Endodermal cell (in vitro differentiated cells): Measurements from ENCODE around the gene HAUS7. TPM values are rescaled to one million over a fixed set of nuclear protein-coding genes. Genes with fewer than 3 reads are reported as not detected.

Source experiments
- DNase-seq: peaks from one replicate; pipeline ENCODE4 v3.0.0-alpha.2; 2017
- H3K27ac ChIP-seq: 2 replicates; pipeline ENCODE4 v1.5.1; 2013; ENCODE audit warnings: mild to moderate bottlenecking, low read depth, low read length, moderate library complexity
- H3K27me3 ChIP-seq: 2 replicates; pipeline ENCODE4 v1.6.1; 2013; ENCODE audit warnings: mild to moderate bottlenecking, low read length, moderate library complexity; ENCODE audit not compliant: insufficient read depth, control insufficient read depth, poor library complexity, severe bottlenecking
- H3K36me3 ChIP-seq: 2 replicates; pipeline ENCODE4 v1.7.0; 2013; ENCODE audit warnings: mild to moderate bottlenecking, low read length, moderate library complexity; ENCODE audit not compliant: control insufficient read depth, insufficient read depth
- H3K4me1 ChIP-seq: one replicate; pipeline ENCODE4 v1.7.0; 2013; ENCODE audit warnings: low read length; ENCODE audit not compliant: control insufficient read depth, insufficient read depth
- H3K4me3 ChIP-seq: 2 replicates; pipeline ENCODE4 v1.5.1; 2013; ENCODE audit warnings: mild to moderate bottlenecking, low read length, moderate library complexity
- H3K9ac ChIP-seq: 2 replicates; pipeline ENCODE4 v1.6.1; 2013; ENCODE audit warnings: mild to moderate bottlenecking, low read length, moderate library complexity; ENCODE audit not compliant: poor library complexity, severe bottlenecking; ENCODE audit errors: extremely low read depth
- H3K9me3 ChIP-seq: 2 replicates; pipeline ENCODE4 v1.6.1; 2013; ENCODE audit warnings: mild to moderate bottlenecking, low read length, moderate library complexity; ENCODE audit not compliant: control insufficient read depth
- H3K27ac Mint-ChIP-seq: 2 replicates; pipeline ENCODE4 v1.8.0; 2020; ENCODE audit warnings: mixed read lengths
- H3K27me3 Mint-ChIP-seq: 2 replicates; pipeline ENCODE4 v1.8.0; 2021; ENCODE audit warnings: mild to moderate bottlenecking, mixed read lengths; ENCODE audit not compliant: insufficient read depth
- H3K36me3 Mint-ChIP-seq: 2 replicates; pipeline ENCODE4 v1.8.0; 2020; ENCODE audit warnings: low read depth, mixed read lengths
- H3K4me1 Mint-ChIP-seq: 2 replicates; pipeline ENCODE4 v1.8.0; 2020; ENCODE audit warnings: mixed read lengths
- H3K4me3 Mint-ChIP-seq: 2 replicates; pipeline ENCODE4 v1.8.0; 2020; ENCODE audit warnings: mild to moderate bottlenecking, moderate library complexity, mixed read lengths
- H3K9me3 Mint-ChIP-seq: 2 replicates; pipeline ENCODE4 v1.8.0; 2020; ENCODE audit warnings: mild to moderate bottlenecking, mixed read lengths
- CTCF ChIP-seq: fragments of 200-600 bp; sonication (generic); conservative IDR thresholded peaks from 2 replicates; pipeline ENCODE4 v1.5.0; 2021; ENCODE audit warnings: antibody characterized with exemption, mild to moderate bottlenecking
- WGBS, 2 experiments: methylation state at CpG; one replicate each; pipeline versions ENCODE4 v1.1.5 to v1.1.7; 2013; ENCODE audit warnings: missing lambda C conversion rate in 2 of 2, mixed read lengths in 1 of 2; ENCODE audit not compliant: insufficient coverage in 1 of 2, insufficient read length in 1 of 2; 5-methylcytosine and 5-hydroxymethylcytosine counted together
- total RNA-seq, 2 donors: library from RNA; stranded (reverse); fragmentation: NEBNext Ultra II Directional in 1 of 2; extraction: Animal tissue kit (Norgen Biotek cat#: 25700) in 1 of 2; gene quantifications; 2 replicates in 1 of 2; 3 replicates in 1 of 2; pipeline ENCODE4 v1.2.1, GENCODE V29; 2021

The HAUS7 gene
- total RNA-seq, 2 donors from 2014 or later = 28.7 to 30.9 TPM

DNA sequence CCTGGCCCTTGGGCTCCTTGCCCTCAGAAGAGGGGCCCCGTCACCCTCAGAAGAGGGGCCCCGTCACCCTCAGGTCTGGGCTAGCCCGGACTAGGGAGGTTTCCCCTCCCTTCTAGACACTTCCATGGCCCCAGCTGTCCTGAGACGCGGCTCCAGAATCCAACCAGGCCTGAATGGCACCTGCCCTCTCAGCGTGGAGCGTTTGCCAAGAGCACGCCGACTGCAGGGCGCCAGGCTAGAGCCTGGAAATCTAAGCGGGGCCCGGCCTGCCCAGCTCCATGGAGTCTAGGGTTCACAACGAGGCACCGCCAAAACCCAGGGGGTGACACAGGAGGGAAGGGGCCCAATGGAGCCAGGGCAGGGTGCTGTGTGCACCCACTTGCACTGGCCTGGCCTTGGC is 39.2 kb upstream of the HAUS7 start:
- Histone ChIP-seq H3K4me1 (no peaks in the 10 kb centered on the region), H3K9me3 (no peaks in the 10 kb centered on the region), H3K27ac (no peak overlapping the region), H3K9ac (no peak overlapping the region), H3K4me3 (no peak overlapping the region), H3K27me3 (no peaks in the 10 kb centered on the region), H3K36me3 (no peaks in the 10 kb centered on the region)
- no peak for TF ChIP-seq CTCF
- Mint-ChIP-seq H3K9me3 (peaks cover 53% of the 10 kb centered on the region), H3K36me3 (no peaks in the 10 kb centered on the region), H3K4me3 (no peak overlapping the region), H3K27ac (no peak overlapping the region), H3K27me3 (no peaks in the 10 kb centered on the region), H3K4me1 (no peaks in the 10 kb centered on the region)
- WGBS, 2 experiments = 90 to 92% methylated on average over 4 to 14 of the region's 14 CpGs
- no peak for DNase-seq

GRCh38 chrX:153507484-153508178 is 37.3 kb upstream of the HAUS7 start:
- Histone ChIP-seq H3K27ac (no peak overlapping the region), H3K9me3 (no peaks in the 10 kb centered on the region), H3K9ac (no peak overlapping the region), H3K36me3 (no peaks in the 10 kb centered on the region), H3K4me1 (no peaks in the 10 kb centered on the region), H3K27me3 (no peaks in the 10 kb centered on the region), H3K4me3 (no peak overlapping the region)
- TF ChIP-seq CTCF = peak; percentile 83
- peaks cover 57% of the 10 kb centered on the region for H3K9me3 Mint-ChIP-seq
- peak; percentile 94 for DNase-seq
- H3K27me3 Mint-ChIP-seq = no peaks in the 10 kb centered on the region
- no peaks in the 10 kb centered on the region for H3K4me1 Mint-ChIP-seq
- no peak overlapping the region for H3K27ac Mint-ChIP-seq
- 18 to 83% methylated on average over 1 to 18 of the region's 19 CpGs for WGBS, 2 experiments
- no peaks in the 10 kb centered on the region for H3K36me3 Mint-ChIP-seq
- H3K4me3 Mint-ChIP-seq = no peak overlapping the region

- Histone ChIP-seq H3K9me3 (no peaks in the 10 kb centered on the region), H3K27ac (no peak overlapping the region), H3K4me1 (no peaks in the 10 kb centered on the region), H3K36me3 (no peaks in the 10 kb centered on the region), H3K4me3 (no peak overlapping the region), H3K9ac (no peak overlapping the region), H3K27me3 (no peaks in the 10 kb centered on the region)
- DNase-seq = no peak
- Mint-ChIP-seq H3K9me3 (peaks cover 53% of the 10 kb centered on the region), H3K4me3 (no peak overlapping the region), H3K4me1 (no peaks in the 10 kb centered on the region), H3K27ac (no peak overlapping the region), H3K36me3 (peaks cover 2% of the 10 kb centered on the region), H3K27me3 (no peaks in the 10 kb centered on the region)
- no peak for TF ChIP-seq CTCF
- 88 to 93% methylated on average over 8 to 18 of the region's 18 CpGs for WGBS, 2 experiments
Measured at GRCh38 chrX:153505361-153505760, 35.0 kb upstream of the HAUS7 start.
